GM12891 (cell line): Measurements from ENCODE around the gene GRAMD1A. TPM values are rescaled to one million over a fixed set of nuclear protein-coding genes. Genes with fewer than 3 reads are reported as not detected.
A peak's percentile ranks its signal among the peaks of the same experiment; 100 is the strongest.

Source experiments
- DNase-seq: peaks from one replicate; pipeline ENCODE4 v3.0.0; 2011; ENCODE audit warnings: low spot score; ENCODE audit not compliant: insufficient read length
- FAIRE-seq: peaks from 2 replicates; lab custom pipeline; 2011; peaks lifted over from hg19 to GRCh38; lab: Jason Lieb, UNC
- PAX5 ChIP-seq: IDR thresholded peaks from 2 replicates; pipeline ENCODE4 v1.6.1; 2011; ENCODE audit warnings: low read length, moderate library complexity, mild to moderate bottlenecking; ENCODE audit not compliant: insufficient read depth, severe bottlenecking
- POLR2A ChIP-seq: IDR thresholded peaks from 2 replicates; pipeline ENCODE4 v1.6.1; 2011; ENCODE audit warnings: low read depth, low read length, control low read depth
- POLR2AphosphoS5 ChIP-seq: IDR thresholded peaks from 2 replicates; pipeline ENCODE4 v1.6.1; 2011; ENCODE audit warnings: low read depth, low read length, control low read depth
- POU2F2 ChIP-seq: IDR thresholded peaks from 2 replicates; pipeline ENCODE4 v1.6.1; 2011; ENCODE audit warnings: low read depth, mild to moderate bottlenecking, control low read depth, low read length, moderate library complexity
- SPI1 ChIP-seq: IDR thresholded peaks from 2 replicates; pipeline ENCODE4 v1.6.1; 2011; ENCODE audit warnings: low read depth, low read length, control low read depth
- TAF1 ChIP-seq: IDR thresholded peaks from 2 replicates; pipeline ENCODE4 v1.6.1; 2011; ENCODE audit warnings: low read depth, low read length, control low read depth
- polyA plus RNA-seq: library from polyadenylated mRNA; unstranded; fragments of >200 nt; gene quantifications from one replicate; pipeline ENCODE4 v1.2.1, GENCODE V29; 2012; ENCODE audit warnings: low read depth, missing spikeins, inconsistent platforms; ENCODE audit not compliant: missing spikeins

The GRAMD1A gene
- polyA plus RNA-seq = 58.2 TPM

DNA sequence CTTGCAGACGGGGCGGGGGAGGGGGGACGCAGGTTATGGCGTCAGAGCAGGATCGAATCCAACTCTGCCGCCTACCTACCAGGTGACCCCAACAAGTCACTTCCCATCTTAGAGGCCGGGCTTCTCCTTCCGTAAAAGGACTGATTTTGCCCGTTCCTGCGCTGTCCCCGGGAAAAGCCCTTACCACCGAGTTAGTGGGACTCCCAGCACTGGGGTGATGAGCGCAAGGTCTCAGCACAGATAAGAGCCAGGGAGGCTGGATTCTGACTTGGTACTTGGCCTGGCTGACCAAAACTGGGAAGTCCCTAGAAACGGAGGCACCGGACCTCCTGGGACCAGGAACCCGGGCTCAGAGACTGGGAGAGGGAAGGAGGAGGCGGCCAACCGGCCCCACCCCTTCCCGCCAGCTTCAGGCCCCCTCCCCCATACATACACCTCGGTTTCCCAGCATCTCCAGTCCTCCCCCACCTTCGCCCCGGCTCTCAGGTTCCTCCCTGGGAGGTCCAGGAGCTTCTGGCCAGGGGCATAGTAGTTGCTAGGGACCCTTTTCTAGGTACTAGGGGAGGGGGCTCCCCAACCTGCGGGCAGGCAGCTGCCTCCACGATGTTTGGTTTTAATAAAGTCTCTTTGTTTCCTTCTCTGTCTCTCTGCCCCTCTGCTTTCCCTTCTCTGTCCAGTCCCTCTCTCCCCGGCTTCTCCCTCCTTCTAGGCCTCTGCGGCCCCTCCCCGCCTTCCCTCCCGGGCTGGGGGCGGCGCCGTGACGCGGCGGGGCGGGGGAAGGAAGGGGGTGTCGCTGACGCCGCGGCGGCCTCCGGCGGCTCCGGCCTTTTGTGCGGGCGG is at the start of gene GRAMD1A:
Gene GRAMD1A, plus strand, starts transcription at position 826 of the 840 bp plus-strand sequence. CDS start 156 bp downstream, outside the sequence.
- DNase-seq (peak; percentile 87), FAIRE-seq (peak; percentile 82)
- TF ChIP-seq POU2F2 (no peak), SPI1 (no peak), TAF1 (peak; percentile 38; the same call in 1 of the 2 replicates)

DNA sequence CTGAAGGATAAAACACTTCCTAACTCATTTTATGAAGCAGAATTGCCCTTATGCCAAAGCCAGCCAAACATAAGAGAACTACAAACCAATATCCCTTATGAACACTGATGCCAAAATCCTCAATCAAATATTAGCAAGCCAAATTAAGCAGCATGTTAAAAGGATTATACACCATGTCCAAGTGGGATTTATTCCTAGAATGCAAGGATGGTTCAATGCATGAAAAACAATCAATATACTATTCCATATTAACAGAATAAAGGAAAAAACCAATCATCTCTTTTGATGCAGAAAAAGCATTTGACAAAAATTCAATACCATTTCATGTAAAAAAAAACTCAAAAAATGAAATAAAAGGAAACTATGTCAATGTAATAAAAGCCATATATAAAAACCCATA is 47.0 kb upstream of the GRAMD1A start:
- FAIRE-seq (no peak), DNase-seq (no peak)
- TF ChIP-seq POLR2AphosphoS5 (no peak), POLR2A (no peak), PAX5 (no peak), TAF1 (no peak), SPI1 (no peak), POU2F2 (no peak)

DNA sequence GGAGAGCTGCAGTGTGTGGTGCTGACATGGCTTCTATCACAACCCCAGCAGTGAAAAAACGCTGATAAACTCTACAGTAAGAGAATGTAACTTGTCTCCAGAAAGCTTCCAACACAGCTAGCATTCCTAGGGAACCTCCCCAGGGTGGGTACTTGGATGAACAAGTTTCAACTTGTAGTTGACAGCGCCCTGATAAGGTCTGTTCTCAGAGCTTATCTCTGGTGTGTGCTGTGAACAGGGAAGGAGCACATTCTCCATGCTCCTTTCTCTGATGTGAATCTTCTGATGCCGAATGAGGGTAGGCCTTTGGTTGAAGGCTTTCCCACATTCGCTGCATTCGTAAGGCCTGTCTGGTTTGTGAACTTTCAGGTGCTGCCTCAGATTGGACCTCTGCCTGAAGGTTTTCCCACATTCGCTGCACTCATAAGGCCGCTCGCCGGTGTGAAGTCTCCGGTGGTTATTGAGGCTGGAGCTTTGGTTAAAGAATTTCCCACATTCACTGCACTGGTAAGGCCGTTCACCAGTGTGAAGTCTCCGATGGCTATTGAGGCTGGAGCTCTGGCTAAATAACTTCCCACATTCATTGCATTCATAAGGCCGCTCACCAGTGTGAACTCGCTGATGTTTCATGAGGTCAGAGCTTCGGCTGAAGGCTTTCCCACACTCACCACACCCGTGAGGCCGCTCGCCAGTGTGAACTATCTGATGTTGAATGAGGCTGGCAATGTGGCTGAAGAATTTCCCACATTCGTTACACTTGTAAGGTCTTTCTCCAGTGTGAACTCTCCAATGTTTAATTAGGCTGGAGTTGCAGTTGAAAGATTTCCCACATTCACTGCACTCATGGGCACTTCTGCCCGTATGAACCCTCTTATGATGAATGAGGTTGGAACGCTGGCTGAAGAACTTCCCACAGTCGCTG is 42.0 kb upstream of the GRAMD1A start:
- TF ChIP-seq SPI1 = no peak
- TF ChIP-seq POLR2A = no peak
- TF ChIP-seq PAX5 = no peak
- TF ChIP-seq POLR2AphosphoS5 = no peak
- TF ChIP-seq POU2F2 = no peak
- TF ChIP-seq TAF1 = no peak
- DNase-seq (no peak), FAIRE-seq (no peak)

DNA sequence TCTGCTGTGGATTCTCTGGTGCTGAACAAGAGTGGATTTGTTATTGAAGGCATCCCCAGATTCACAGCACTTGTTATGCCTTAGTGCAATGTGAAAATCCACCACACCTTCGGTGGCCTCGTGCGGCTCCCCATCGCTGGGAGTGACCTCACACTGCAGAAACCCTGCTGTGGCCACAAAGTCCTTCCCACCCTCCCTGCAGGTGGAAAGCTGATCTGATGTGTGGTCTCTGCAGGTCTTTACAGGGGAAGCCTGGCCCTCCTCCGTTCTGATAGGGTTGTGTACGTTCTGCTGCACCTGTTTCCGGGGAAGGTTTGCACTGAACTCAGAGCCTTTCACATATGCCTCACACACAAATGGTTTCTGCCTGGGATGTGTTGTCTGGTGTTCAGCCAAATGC is 41.1 kb upstream of the GRAMD1A start:
- TF ChIP-seq TAF1 (no peak), POU2F2 (no peak), POLR2AphosphoS5 (no peak), POLR2A (no peak), PAX5 (no peak), SPI1 (no peak)
- DNase-seq (no peak), FAIRE-seq (no peak)

DNA sequence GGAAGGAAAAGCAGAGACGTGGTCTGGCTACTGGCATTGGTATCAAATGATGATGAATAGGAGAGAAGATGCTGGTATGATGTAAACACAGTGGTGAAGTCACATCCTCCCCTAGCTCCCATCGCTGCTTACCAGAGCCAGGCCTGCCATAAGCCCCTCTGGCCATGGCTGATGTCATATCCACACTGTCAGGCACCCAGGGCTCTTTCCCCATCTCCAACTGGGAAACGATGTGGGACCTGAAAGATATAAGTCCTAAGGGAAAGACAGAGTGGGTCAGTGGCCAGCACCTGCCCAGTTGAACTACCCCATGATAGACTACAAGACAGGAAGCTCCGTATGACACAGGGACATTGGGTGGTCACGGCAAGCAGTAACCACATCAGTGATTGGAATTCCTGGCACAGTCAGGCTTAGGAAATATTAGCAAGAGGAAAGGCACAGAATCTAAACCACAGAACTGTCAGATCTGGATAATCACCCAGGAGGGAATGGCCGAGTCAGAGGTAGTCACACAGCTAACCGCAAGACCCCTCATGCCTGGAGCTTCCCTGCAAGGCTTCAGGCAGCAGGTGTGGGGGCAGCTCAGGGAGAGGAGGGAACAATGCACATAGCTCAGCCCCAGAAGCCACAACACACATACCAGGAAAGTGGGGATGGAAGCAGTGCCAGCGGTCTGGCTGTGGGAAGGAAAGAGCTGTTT is 39.9 kb upstream of the GRAMD1A start:
- TF ChIP-seq TAF1 (no peak), PAX5 (no peak), SPI1 (no peak), POU2F2 (no peak), POLR2A (no peak), POLR2AphosphoS5 (no peak)
- FAIRE-seq (no peak), DNase-seq (no peak)

DNA sequence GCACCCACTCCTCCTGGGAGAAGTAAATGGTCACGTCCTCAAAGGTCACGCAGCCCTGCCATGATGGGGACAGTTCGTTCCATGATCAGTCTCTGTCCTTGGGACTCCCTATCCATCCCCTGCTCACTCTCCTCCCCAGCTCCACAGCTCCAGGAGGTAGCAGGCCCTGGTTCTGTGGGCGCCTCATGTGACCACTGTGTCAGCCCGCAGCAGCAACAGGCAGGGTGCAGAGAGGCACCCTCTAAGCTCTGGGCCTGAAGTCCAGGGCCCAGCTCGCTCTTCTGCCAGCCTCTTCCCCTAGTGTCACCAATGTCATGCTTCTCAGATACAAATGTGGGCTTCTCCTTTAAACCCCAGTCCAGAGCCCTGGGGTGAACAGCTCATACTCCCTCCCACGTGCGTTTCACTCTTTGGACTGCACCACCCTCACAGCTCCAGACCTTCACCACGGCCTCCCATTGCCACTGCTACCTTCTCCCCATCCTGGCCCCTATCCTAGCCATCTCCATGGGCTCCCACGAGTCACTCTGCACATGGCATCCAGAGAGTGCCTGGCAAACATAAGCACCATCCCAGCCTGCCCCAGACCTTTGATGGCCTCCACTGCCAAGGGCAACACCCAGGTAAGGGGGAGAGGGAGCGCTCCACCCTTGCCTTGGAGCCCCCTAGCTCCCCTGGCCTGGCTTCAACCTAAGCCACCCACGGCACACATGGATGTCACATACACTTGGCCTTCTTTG is 39.0 kb upstream of the GRAMD1A start:
- DNase-seq = no peak
- FAIRE-seq = no peak
- TF ChIP-seq PAX5 = no peak
- no peak for TF ChIP-seq POLR2A
- TF ChIP-seq SPI1 = no peak
- no peak for TF ChIP-seq POLR2AphosphoS5
- no peak for TF ChIP-seq POU2F2
- no peak for TF ChIP-seq TAF1

DNA sequence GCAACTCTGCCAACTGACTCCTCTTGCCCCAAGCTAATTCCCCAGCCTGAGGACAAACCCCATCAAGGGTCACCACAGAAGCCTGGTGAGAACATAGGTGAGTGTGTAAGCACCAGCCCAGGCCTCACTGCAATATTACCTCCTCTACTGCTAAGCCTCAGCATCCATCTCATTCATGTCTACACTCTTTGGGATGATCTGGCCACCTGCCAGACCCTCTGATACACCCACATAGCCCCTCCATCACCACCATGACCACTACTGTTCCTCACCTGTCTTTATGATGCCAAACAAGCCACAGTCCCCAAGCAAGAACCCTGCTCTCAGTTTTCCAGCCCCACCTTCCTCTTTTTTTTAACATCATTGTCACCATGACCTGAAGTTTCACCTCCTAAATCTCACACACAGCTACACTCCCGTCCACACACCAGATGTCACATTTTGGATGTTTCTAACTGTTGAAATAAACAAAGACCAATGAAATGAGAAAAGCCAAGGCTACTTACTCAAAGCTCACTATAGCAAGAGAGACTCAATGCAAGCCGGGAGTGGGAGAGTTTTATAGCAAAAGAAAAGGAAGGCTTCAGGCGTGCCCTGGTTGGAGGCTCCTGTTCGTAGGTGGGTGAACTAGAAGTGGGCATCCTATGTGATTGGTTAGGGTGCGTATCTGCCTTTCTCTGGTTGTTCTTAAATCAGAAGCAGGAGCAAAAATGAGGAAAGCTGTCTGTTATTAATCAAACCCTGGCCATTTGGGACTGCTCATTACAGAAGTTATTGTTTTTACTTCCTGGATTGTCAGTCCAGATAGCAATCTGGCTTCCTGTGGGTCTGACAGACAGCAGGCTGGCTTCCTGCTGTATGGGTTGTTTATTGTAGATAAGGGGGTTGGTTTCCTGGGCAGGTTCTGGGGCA is 38.1 kb upstream of the GRAMD1A start:
- FAIRE-seq (no peak), DNase-seq (no peak)
- no peak for TF ChIP-seq SPI1
- no peak for TF ChIP-seq PAX5
- no peak for TF ChIP-seq POLR2AphosphoS5
- no peak for TF ChIP-seq POLR2A
- no peak for TF ChIP-seq TAF1
- no peak for TF ChIP-seq POU2F2
